HCT116 (cell line): ENCODE data around the gene AP5Z1. TPM values are rescaled to one million over a fixed set of nuclear protein-coding genes. Genes with fewer than 3 reads are reported as not detected.

Experiments
- ATAC-seq: fragments of 200-7000 bp; cut with Tn5 transposase; 2 replicates; pipeline ENCODE4 v1.9.1; 2020; ENCODE audit warnings: mild to moderate bottlenecking, moderate library complexity
- BruUV-seq: library from RNA; stranded (reverse); fragments of 400-500 nt; replicated peaks from 2 replicates; lab custom pipeline; 2021; lab: Mats Ljungman, UMichigan
- CTCF ChIA-PET: fragments of 300-600 bp; sonication (Branson Sonifier 250); formaldehyde crosslinking; loops from one replicate; lab custom pipeline; 2021; ENCODE audit warnings: antibody characterized with exemption; lab: Charles Lee
- POLR2A ChIA-PET: fragments of 300-600, 350-600 bp; sonication (Branson Sonifier 250); formaldehyde crosslinking; loops from one replicate; lab custom pipeline; 2021; ENCODE audit warnings: antibody characterized with exemption; lab: Charles Lee
- RAD21 ChIA-PET, 2 experiments: fragments of 300-600 bp; sonication (Branson Sonifier 250); formaldehyde crosslinking; loops; one replicate each; lab custom pipeline; 2023; ENCODE audit warnings: low total read pairs in 2 of 2; ENCODE audit not compliant: uncharacterized antibody in 2 of 2, unreplicated experiment in 2 of 2, low non-redundant PET in 1 of 2; lab: Charles Lee
- DNase-seq: peaks from one replicate; pipeline ENCODE4 v3.0.0-alpha.2; 2010; ENCODE audit warnings: low read depth, low spot score
- H2AFZ ChIP-seq: fragments of 200-600 bp; shearing (Covaris generic), sonication (generic); 2 replicates; pipeline ENCODE4 v1.6.1; 2017; ENCODE audit warnings: low read depth, mixed run types, mixed read lengths, antibody characterized with exemption, low read length; ENCODE audit not compliant: poor library complexity, severe bottlenecking
- H3K27ac ChIP-seq: 2 replicates; pipeline ENCODE4 v1.5.1; 2012; ENCODE audit warnings: low read depth, low read length
- H3K27me3 ChIP-seq: fragments of 200-600 bp; sonication (generic); 2 replicates; pipeline ENCODE4 v1.6.1; 2016; ENCODE audit warnings: mixed run types, low read length, mixed read lengths; ENCODE audit not compliant: insufficient read depth
- H3K36me3 ChIP-seq, 2 experiments: fragments of 200-500 bp in 1 of 2; fragments of 200-600 bp in 1 of 2; sonication (Bioruptor generic) in 1 of 2; sonication (generic) in 1 of 2; 2 replicates each; pipeline versions ENCODE4 v1.5.1 to v1.6.1; 2014 to 2016; ENCODE audit warnings: low read length in 2 of 2, inconsistent platforms in 1 of 2, mixed read lengths in 1 of 2, mixed run types in 1 of 2; ENCODE audit not compliant: insufficient read depth in 2 of 2, control insufficient read depth in 1 of 2
- H3K4me1 ChIP-seq, 2 experiments: fragments of 200-600 bp in 1 of 2; sonication (generic) in 1 of 2; 2 replicates each; pipeline versions ENCODE4 v1.5.1 to v1.6.1; 2012 to 2017; ENCODE audit warnings: low read length in 2 of 2, inconsistent platforms in 1 of 2, mild to moderate bottlenecking in 1 of 2, mixed read lengths in 1 of 2, mixed run types in 1 of 2, moderate library complexity in 1 of 2; ENCODE audit not compliant: insufficient read depth in 2 of 2, control insufficient read depth in 1 of 2
- H3K4me2 ChIP-seq: fragments of 200-600 bp; sonication (generic); 2 replicates; pipeline ENCODE4 v1.6.1; 2017; ENCODE audit warnings: mixed run types, low read length, mixed read lengths
- H3K4me3 ChIP-seq, 2 experiments: fragments of 200-600 bp in 1 of 2; sonication (generic) in 1 of 2; replicated peaks in 1 of 2; 2 replicates each; pipeline ENCODE4 v1.5.1; 2011 to 2016; ENCODE audit warnings: low read length in 2 of 2, control low read depth in 1 of 2, low read depth in 1 of 2, mild to moderate bottlenecking in 1 of 2, mixed read lengths in 1 of 2, mixed run types in 1 of 2
- H3K79me2 ChIP-seq: fragments of 200-600 bp; sonication (generic); 2 replicates; pipeline ENCODE4 v1.6.1; 2017; ENCODE audit warnings: mild to moderate bottlenecking, mixed run types, low read length, moderate library complexity, mixed read lengths; ENCODE audit not compliant: insufficient read depth
- H3K9ac ChIP-seq: fragments of 200-600 bp; sonication (generic); 2 replicates; pipeline ENCODE4 v1.6.1; 2016; ENCODE audit warnings: low read length, mixed read lengths
- H3K9me2 ChIP-seq: fragments of 200-600 bp; sonication (generic), shearing (Covaris generic); 2 replicates; pipeline ENCODE4 v1.6.1; 2017; ENCODE audit warnings: mixed run types, mild to moderate bottlenecking, moderate library complexity; ENCODE audit not compliant: insufficient read depth
- H3K9me3 ChIP-seq, 2 experiments: fragments of 200-500 bp in 1 of 2; fragments of 200-600 bp in 1 of 2; sonication (Bioruptor generic) in 1 of 2; sonication (generic) in 1 of 2; 2 replicates each; pipeline ENCODE4 v1.6.1; 2014 to 2017; ENCODE audit warnings: low read length in 2 of 2, mixed read lengths in 2 of 2, inconsistent platforms in 1 of 2, low read depth in 1 of 2, mild to moderate bottlenecking in 1 of 2, mixed run types in 1 of 2, moderate library complexity in 1 of 2; ENCODE audit not compliant: control insufficient read depth in 1 of 2, insufficient read depth in 1 of 2
- H4K20me1 ChIP-seq: fragments of 200-600 bp; sonication (generic), shearing (Covaris generic); 2 replicates; pipeline ENCODE4 v1.6.1; 2017; ENCODE audit warnings: mixed run types, mild to moderate bottlenecking, moderate library complexity; ENCODE audit not compliant: insufficient read depth
- ATF3 ChIP-seq: IDR thresholded peaks from 2 replicates; pipeline ENCODE4 v1.6.1; 2012
- CBX3 ChIP-seq: IDR thresholded peaks from 2 replicates; pipeline ENCODE4 v1.6.1; 2012; ENCODE audit warnings: low read depth
- CTCF ChIP-seq, 3 experiments: fragments of 200-600 bp in 1 of 3; sonication (generic) in 1 of 3; IDR thresholded peaks in 2 of 3; conservative IDR thresholded peaks in 1 of 3; 2 replicates each; pipeline ENCODE4 v1.5.1; 2012 to 2017; ENCODE audit warnings: low read depth in 2 of 3, low read length in 2 of 3, antibody characterized with exemption in 1 of 3, borderline replicate concordance in 1 of 3, control low read depth in 1 of 3, mild to moderate bottlenecking in 1 of 3, mixed read lengths in 1 of 3, mixed run types in 1 of 3, moderate library complexity in 1 of 3; ENCODE audit not compliant: insufficient read depth in 1 of 3
- EGR1 ChIP-seq: IDR thresholded peaks from 2 replicates; pipeline ENCODE4 v1.6.1; 2012; ENCODE audit warnings: low read depth
- ELF1 ChIP-seq: IDR thresholded peaks from 2 replicates; pipeline ENCODE4 v1.6.1; 2012; ENCODE audit warnings: low read depth, borderline replicate concordance
- EZH2 ChIP-seq: fragments of 200-600 bp; sonication (generic); IDR thresholded peaks from 2 replicates; pipeline ENCODE4 v1.6.1; 2017; ENCODE audit warnings: antibody characterized with exemption, mixed run types
- EZH2phosphoT487 ChIP-seq: fragments of 200-600 bp; IDR thresholded peaks from 2 replicates; pipeline ENCODE4 v1.6.1; 2018; ENCODE audit warnings: antibody characterized with exemption, borderline replicate concordance
- FOSL1 ChIP-seq: IDR thresholded peaks from 2 replicates; pipeline ENCODE4 v1.6.1; 2012; ENCODE audit warnings: low read depth
- JUND ChIP-seq: IDR thresholded peaks from 2 replicates; pipeline ENCODE4 v1.6.1; 2012
- MAX ChIP-seq: IDR thresholded peaks from 2 replicates; pipeline ENCODE4 v1.6.1; 2012
- POLR2A ChIP-seq: IDR thresholded peaks from 2 replicates; pipeline ENCODE4 v1.7.0; 2011; ENCODE audit warnings: borderline replicate concordance; ENCODE audit not compliant: insufficient read depth, insufficient read length; ENCODE audit errors: extremely low read depth
- POLR2AphosphoS5 ChIP-seq: IDR thresholded peaks from 2 replicates; pipeline ENCODE4 v1.6.1; 2011; ENCODE audit warnings: mild to moderate bottlenecking, low read depth, low read length, moderate library complexity
- REST ChIP-seq: IDR thresholded peaks from 2 replicates; pipeline ENCODE4 v1.6.1; 2012; ENCODE audit warnings: low read depth
- SIN3A ChIP-seq: IDR thresholded peaks from 2 replicates; pipeline ENCODE4 v1.6.1; 2012; ENCODE audit warnings: low read depth
- SP1 ChIP-seq: IDR thresholded peaks from 2 replicates; pipeline ENCODE4 v1.6.1; 2012; ENCODE audit warnings: low read depth
- TCF7L2 ChIP-seq: IDR thresholded peaks from 2 replicates; pipeline ENCODE4 v1.7.0; 2011; ENCODE audit warnings: borderline replicate concordance, inconsistent platforms; ENCODE audit not compliant: insufficient read depth, insufficient read length; ENCODE audit errors: extremely low read depth
- YY1 ChIP-seq: IDR thresholded peaks from 2 replicates; pipeline ENCODE4 v1.6.1; 2011; ENCODE audit warnings: low read length, low read depth, moderate library complexity, mild to moderate bottlenecking; ENCODE audit not compliant: insufficient replicate concordance; ENCODE audit errors: extremely low read depth
- ZFX ChIP-seq: fragments of 450-650 bp; IDR thresholded peaks from 2 replicates; pipeline ENCODE4 v1.6.1; 2017
- ZNF274 ChIP-seq: fragments of 200-500 bp; sonication (Bioruptor generic); IDR thresholded peaks from 2 replicates; pipeline ENCODE4 v1.6.1; 2014; ENCODE audit warnings: mild to moderate bottlenecking, low read depth, low read length, inconsistent platforms
- intact Hi-C: fragments of 100-400 bp; cut with micrococcal nuclease; formaldehyde crosslinking; loops from 2 replicates; pipeline ENCODE4 v1.10.0; 2022
- total RNA-seq: library from RNA; stranded (reverse); gene quantifications from one replicate; pipeline ENCODE4 v1.2.1, GENCODE V29; 2021; ENCODE audit not compliant: unreplicated experiment

AP5Z1 gene
- total RNA-seq, 1 experiment from 2014 or later, result 23.2 TPM

GRCh38 chr7:4729266-4729665 lies 46.2 kb upstream of the AP5Z1 start:
- Histone ChIP-seq H3K9ac (no peak overlapping the region), H3K36me3 (peaks cover 0 to 5% of the 10 kb centered on the region in 2 experiments; a peak in 1 of 4 replicates), H3K4me3 (no peak overlapping the region), H3K9me2 (no peaks in the 10 kb centered on the region), H2AFZ (no peak overlapping the region), H4K20me1 (0 out of 2 replicates have a peak, but pooled peaks cover 2% of the 10 kb centered on the region), H3K4me1 (no peaks in the 10 kb centered on the region), H3K4me2 (no peak overlapping the region), H3K27ac (no peak overlapping the region), H3K27me3 (no peaks in the 10 kb centered on the region), H3K79me2 (peaks cover 93% of the 10 kb centered on the region), H3K9me3 (no peaks in the 10 kb centered on the region)
- ChIA-PET POLR2A (no interaction called here), RAD21 (no interaction called here), CTCF (no interaction called here)
- TF ChIP-seq SP1 (no peak), FOSL1 (no peak), ZFX (no peak), CBX3 (no peak), TCF7L2 (no peak), SIN3A (no peak), EZH2phosphoT487 (no peak), ZNF274 (no peak), ELF1 (no peak), EZH2 (no peak), CTCF (IDR thresholded peaks at IDR 0.05 in 2 of 3, conservative IDR thresholded peaks at IDR 0.05 in 1 of 3; ENCODE audit: borderline replicate concordance in 1 of 3, insufficient read depth in 1 of 3, low read depth in 2 of 3, low read length in 2 of 3) (no peak), REST (no peak), YY1 (no peak), POLR2AphosphoS5 (no peak), EGR1 (no peak), POLR2A (no peak), JUND (no peak), MAX (no peak), ATF3 (no peak)
- no peak for ATAC-seq
- no TSS peak for BruUV-seq
- intact Hi-C loops, result no loop called here
- DNase-seq, result no peak
